Measurements from ENCODE around the gene IGF1R. TPM values are rescaled to one million over a fixed set of nuclear protein-coding genes. Genes with fewer than 3 reads are reported as not detected.

IGF1R gene
- total and polyA plus RNA-seq, 2 experiments from 2014 or later: 10.8 to 42.9 TPM

- peaks cover 4% of the 10 kb centered on the region for H3K4me1 ChIP-seq (ENCODE audit: insufficient read depth)
- H2AFZ ChIP-seq: no peak overlapping the region
- no peak overlapping the region for H3K27ac ChIP-seq
- H3K9me3 ChIP-seq (ENCODE audit: low read depth): no peaks in the 10 kb centered on the region
- H3K36me3 ChIP-seq (replicated peaks; ENCODE audit: insufficient read depth, low read depth): no peaks in the 10 kb centered on the region
- H3K4me3 ChIP-seq: no peak overlapping the region
- TF ChIP-seq EZH2phosphoT487 (IDR thresholded peaks at IDR 0.05; ENCODE audit: low read depth, severe bottlenecking, unreplicated experiment) (no peak), CTCF (IDR thresholded peaks at IDR 0.05; ENCODE audit: poor library complexity) (no peak), EZH2 (IDR thresholded peaks at IDR 0.05; ENCODE audit: borderline replicate concordance) (no peak)
- no peaks in the 10 kb centered on the region for H3K9me2 ChIP-seq (replicated peaks; ENCODE audit: insufficient read depth)
- DNase-seq (ENCODE audit: low spot score): no peak
- H3K4me2 ChIP-seq: no peak overlapping the region
- 93% methylated on average over 3 of the region's 3 CpGs for WGBS (ENCODE audit: low lambda C conversion rate, missing lambda C conversion rate)
- peaks cover 70% of the 10 kb centered on the region for H4K20me1 ChIP-seq (ENCODE audit: insufficient read depth, poor library complexity, severe bottlenecking)
- H3K27me3 ChIP-seq: no peaks in the 10 kb centered on the region
- peaks cover 99% of the 10 kb centered on the region for H3K79me2 ChIP-seq
Measured at GRCh38 chr15:98660055-98660454, 11.7 kb downstream of the IGF1R start.

GRCh38 chr15:98663045-98663444 lies 14.7 kb downstream of the IGF1R start:
- no peak for TF ChIP-seq EZH2phosphoT487 (IDR thresholded peaks at IDR 0.05; ENCODE audit: low read depth, severe bottlenecking, unreplicated experiment)
- no peak for TF ChIP-seq CTCF (IDR thresholded peaks at IDR 0.05; ENCODE audit: poor library complexity)
- TF ChIP-seq EZH2 (IDR thresholded peaks at IDR 0.05; ENCODE audit: borderline replicate concordance): no peak
- H3K36me3 ChIP-seq (replicated peaks; ENCODE audit: insufficient read depth, low read depth): no peaks in the 10 kb centered on the region
- no peak overlapping the region for H3K4me2 ChIP-seq
- peaks cover 14% of the 10 kb centered on the region for H3K4me1 ChIP-seq (ENCODE audit: insufficient read depth)
- no peaks in the 10 kb centered on the region for H3K9me3 ChIP-seq (ENCODE audit: low read depth)
- peaks cover 99% of the 10 kb centered on the region for H3K79me2 ChIP-seq
- no peak overlapping the region for H3K27ac ChIP-seq
- peaks cover 66% of the 10 kb centered on the region for H4K20me1 ChIP-seq (ENCODE audit: insufficient read depth, poor library complexity, severe bottlenecking)
- no peak overlapping the region for H3K4me3 ChIP-seq
- H3K9me2 ChIP-seq (replicated peaks; ENCODE audit: insufficient read depth): no peaks in the 10 kb centered on the region
- H3K27me3 ChIP-seq: no peaks in the 10 kb centered on the region
- DNase-seq (ENCODE audit: low spot score): no peak
- no peak overlapping the region for H2AFZ ChIP-seq
- 66% methylated on average over 6 of the region's 6 CpGs for WGBS (ENCODE audit: low lambda C conversion rate, missing lambda C conversion rate)

- WGBS (ENCODE audit: low lambda C conversion rate, missing lambda C conversion rate): 85% methylated on average over 8 of the region's 8 CpGs
Measured at GRCh38 chr15:98663606-98664005, 15.3 kb downstream of the IGF1R start.

More at GRCh38 chr15:98663606-98664005, 15.3 kb downstream of the IGF1R start:
- H3K4me2 ChIP-seq: no peak overlapping the region
- no peak overlapping the region for H3K27ac ChIP-seq
- no peaks in the 10 kb centered on the region for H3K27me3 ChIP-seq
- peaks cover 99% of the 10 kb centered on the region for H3K79me2 ChIP-seq
- H3K9me2 ChIP-seq (replicated peaks; ENCODE audit: insufficient read depth): no peaks in the 10 kb centered on the region
- TF ChIP-seq EZH2phosphoT487 (IDR thresholded peaks at IDR 0.05; ENCODE audit: low read depth, severe bottlenecking, unreplicated experiment): no peak
- no peak for TF ChIP-seq EZH2 (IDR thresholded peaks at IDR 0.05; ENCODE audit: borderline replicate concordance)
- TF ChIP-seq CTCF (IDR thresholded peaks at IDR 0.05; ENCODE audit: poor library complexity): no peak
- peaks cover 63% of the 10 kb centered on the region for H4K20me1 ChIP-seq (ENCODE audit: insufficient read depth, poor library complexity, severe bottlenecking)
- no peak overlapping the region for H2AFZ ChIP-seq
- H3K36me3 ChIP-seq (replicated peaks; ENCODE audit: insufficient read depth, low read depth): no peaks in the 10 kb centered on the region
- no peak for DNase-seq (ENCODE audit: low spot score)
- no peaks in the 10 kb centered on the region for H3K9me3 ChIP-seq (ENCODE audit: low read depth)
- no peak overlapping the region for H3K4me3 ChIP-seq
- H3K4me1 ChIP-seq (ENCODE audit: insufficient read depth): peaks cover 20% of the 10 kb centered on the region
